Kasumi-1 (cell line): ENCODE data around the gene VAMP7.
"Not testable (repeated sequence)": the region's sequence is repeated elsewhere in the genome, so short reads cannot be mapped to it uniquely, and the experiment has no call there.

ENCODE experiments used
- DNase-seq, 2 experiments: peaks; one replicate each; lab custom pipeline; 2025; lab: John Stamatoyannopoulos, UW

Gene VAMP7

DNA sequence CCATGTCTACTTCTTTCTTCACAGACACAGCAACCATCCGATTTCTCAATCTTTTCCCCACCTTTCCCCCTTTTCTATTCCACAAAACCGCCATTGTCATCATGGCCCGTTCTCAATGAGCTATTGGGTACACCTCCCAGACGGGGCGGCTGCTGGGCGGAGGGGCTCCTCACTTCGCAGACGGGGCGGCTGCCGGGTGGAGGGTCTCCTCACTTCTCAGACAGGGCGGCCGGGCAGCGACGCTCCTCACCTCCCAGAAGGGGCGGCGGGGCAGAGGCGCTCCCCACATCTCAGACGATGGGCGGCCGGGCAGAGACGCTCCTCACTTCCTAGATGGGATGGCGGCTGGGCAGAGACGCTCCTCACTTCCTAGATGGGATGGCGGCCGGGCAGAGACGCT lies 26.5 kb downstream of the VAMP7 start:
- DNase-seq, result not testable (repeated sequence)

DNA sequence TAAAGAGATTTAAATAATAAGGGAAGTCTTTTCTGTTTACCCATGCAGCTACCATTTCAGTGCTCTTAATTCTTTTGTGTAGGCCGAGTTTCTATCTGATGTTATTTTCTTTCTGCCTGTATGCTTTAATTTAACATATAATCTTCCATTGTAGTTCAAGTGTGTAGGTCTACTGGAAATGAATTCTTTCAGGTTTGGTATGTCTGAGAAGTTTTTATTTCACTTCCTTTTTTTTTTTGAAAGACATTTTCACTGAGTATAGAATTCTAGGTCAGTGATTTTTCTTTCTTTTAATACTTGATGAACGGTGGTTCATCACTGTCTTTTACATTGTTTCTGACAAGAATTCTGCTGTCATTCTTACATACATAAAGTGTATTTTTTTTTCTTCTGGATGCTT lies 42.1 kb downstream of the VAMP7 start:
- DNase-seq, result no peak

DNA sequence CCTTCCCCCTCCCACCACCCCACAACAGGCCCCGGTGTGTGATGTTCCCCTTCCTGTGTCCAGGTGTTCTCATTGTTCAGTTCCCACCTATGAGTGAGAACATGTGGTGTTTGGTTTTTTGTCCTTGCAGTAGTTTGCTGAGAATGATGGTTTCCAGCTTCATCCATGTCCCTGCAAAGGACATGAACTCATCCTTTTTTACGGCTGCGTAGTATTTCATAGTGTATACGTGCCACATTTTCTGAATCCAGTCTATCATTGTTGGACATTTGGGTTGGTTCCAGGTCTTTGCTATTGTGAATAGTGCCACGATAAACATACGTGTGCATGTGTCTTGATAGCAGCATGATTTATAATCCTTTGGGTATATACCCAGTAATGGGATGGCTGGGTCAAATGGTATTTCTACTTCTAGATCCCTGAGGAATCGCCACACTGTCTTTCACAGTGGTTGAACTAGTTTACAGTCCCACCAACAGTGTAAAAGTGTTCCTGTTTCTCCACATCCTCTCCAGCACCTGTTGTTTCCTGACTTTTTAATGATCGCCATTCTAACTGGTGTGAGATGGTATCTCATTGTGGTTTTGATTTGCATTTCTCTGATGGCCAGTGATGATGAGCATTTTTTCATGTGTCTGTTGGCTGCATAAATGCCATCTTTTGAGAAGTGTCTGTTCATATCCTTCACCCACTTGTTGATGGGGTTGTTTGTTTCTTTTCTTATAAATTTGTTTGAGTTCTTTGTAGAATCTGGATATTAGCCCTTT lies 49.9 kb downstream of the VAMP7 start:
- DNase-seq, result not testable (repeated sequence)

DNA sequence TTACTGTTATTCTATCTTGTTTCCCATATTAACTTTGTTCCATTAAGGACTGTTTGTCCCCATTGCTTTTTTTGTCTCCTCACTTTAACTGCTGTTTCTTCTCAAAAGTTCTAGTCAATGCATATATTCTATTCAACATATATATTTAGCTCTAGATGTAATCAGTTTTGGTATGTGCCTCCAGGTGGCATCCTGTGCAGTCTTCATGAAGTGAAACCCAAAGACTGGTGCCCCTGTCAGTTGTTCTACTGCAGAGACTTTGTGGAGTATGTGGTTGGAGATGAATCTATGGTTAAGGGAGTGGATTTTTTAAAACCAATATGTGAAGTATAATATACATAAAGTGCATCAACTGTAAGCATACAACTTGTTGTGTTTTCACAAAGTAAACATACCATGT lies 57.0 kb downstream of the VAMP7 start:
- no peak for DNase-seq

GRCh38 chrX:155949098-155949497 lies 68.0 kb downstream of the VAMP7 start:
- no peak for DNase-seq

DNA sequence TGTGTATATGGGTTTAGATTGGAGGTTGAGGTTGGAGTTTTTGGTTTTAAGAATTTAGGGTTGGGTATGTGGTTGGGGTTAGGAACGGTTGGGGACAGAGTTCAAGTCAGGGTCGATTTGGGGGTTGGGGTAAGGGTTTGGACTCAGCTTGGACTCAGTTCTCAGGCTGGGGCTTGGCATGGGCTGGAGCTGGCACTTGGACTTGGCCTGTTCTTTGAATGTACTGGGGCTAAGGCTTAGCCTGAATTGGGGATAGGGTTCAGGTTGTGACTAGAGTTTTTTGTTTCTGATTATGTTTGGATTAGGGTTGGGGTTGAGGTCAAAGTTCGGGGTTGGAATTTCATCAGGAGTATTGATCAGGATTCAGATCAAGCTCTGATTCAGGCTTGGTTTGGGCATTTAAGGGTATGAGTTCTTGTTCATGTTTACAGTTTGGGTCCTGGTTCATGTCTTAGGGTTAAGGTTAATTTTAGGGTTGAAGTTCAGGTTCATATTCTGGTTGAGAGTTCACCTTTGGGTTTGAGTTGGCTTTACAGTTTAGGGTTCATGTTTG lies 70.2 kb downstream of the VAMP7 start:
- DNase-seq, result no peak

- DNase-seq, result no peak
Measured at GRCh38 chrX:155953055-155953454, 71.9 kb downstream of the VAMP7 start.

DNA sequence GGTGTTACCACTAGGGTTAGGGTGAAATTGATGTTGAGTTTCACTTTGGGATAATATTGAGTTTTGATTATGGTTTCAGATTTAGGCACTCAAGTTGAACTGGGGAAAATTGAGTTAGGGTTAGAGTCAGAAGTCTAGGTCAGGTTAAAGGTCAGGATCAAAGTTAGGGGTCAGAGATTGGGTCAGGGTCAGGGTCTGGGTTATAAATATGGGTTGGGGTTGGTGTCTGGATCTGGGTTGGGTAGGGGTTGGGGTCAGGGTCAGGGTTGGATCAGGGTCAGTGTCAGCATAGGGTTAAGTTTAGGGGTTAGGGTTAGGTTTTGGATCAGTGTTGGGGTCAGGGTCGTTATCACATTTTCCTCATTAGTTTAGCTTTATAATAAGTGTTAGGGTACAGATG lies 73.6 kb downstream of the VAMP7 start:
- DNase-seq, result no peak

- no peak for DNase-seq
Measured at GRCh38 chrX:155956099-155956498, 75.0 kb downstream of the VAMP7 start.

DNA sequence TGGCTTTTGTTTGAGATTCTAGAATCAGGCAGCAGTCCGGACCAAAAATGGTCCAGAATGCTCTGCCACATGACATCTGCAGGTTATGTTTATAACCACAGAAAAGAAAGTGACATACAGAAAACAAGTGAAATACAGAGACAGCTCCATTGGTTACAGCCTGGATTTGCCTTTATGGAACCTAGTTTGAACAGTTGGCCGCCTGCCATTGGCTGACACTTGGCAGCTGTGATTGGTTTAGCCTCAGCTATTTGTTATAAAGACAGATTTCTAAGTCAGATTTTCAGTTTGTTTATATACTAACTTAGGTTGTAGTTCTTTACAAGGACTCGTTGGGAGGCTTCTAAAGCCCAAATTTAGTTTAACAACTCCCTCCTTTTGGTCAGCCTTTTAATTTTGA lies 75.5 kb downstream of the VAMP7 start:
- DNase-seq, result no peak

DNA sequence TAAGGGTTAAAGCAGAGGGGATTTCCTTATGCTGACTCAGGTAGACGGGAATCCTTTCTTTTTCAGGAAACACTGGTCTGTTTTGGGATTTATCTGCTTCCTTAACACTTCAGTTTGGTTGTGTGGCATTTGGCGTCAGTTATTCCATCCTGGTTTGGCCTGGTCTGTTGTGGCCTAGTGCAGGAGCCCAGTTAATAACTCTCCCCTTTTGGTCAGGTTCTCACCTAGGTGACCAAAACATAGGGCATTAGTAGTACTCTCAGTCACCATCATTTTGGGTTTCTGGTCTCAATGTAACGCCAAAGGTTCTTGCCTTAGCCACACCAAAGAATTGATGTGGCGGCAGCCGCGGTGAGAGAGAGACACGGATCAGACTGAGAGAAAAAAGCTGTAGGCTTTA lies 76.7 kb downstream of the VAMP7 start:
- DNase-seq, result no peak

DNA sequence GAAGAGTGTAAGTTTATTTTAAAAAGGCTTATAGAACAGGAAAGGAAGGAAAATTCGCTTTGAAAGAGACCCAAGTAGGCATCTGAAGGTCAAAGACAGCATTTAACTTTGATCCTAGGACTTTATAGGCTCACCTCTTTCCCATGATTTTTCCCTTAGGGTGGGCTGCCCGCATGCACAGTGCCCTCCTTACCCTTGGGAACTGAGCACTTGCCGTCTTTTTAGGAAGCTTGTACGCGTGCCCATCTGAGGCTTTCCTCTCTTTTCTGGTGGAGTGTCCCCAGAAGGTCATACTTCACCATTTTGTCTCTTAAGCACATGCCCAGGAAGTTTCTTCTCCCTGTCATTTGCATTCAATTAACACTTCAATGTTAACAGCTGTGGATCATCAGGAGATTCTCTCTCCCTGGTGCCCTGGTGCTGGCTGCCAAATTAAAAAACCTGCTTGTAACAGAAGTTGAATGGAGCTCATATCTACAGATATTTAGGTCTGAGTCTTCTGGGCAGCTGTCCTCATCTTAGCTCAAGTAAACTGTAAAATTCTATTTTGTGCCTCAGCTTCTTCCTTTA lies 78.0 kb downstream of the VAMP7 start:
- DNase-seq, result no peak

DNA sequence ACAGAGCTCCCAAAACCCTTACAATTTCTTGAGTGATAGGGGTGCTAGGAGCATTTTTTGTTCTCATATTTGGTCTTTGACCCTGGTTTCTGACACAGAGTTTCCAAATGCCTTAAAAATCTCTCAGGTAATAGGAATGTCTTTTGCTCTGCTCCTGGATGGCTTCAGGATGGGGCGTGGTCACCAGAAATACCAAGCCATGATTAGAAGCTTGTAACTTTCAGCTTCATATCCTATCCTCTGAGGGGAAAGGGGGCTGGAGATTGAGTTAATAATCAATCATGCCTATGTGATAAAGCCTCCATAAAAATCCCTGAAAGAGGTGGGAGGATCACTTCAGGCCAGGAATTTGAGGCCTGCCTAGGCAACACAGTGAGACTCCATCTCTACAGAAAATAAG lies 81.8 kb downstream of the VAMP7 start:
- DNase-seq, result no peak

- DNase-seq, result peak; percentile 51 to 62
Measured at GRCh38 chrX:155966876-155967275, 85.7 kb downstream of the VAMP7 start.

- no peak for DNase-seq
Measured at GRCh38 chrX:155967653-155968325, 86.6 kb downstream of the VAMP7 start.

DNA sequence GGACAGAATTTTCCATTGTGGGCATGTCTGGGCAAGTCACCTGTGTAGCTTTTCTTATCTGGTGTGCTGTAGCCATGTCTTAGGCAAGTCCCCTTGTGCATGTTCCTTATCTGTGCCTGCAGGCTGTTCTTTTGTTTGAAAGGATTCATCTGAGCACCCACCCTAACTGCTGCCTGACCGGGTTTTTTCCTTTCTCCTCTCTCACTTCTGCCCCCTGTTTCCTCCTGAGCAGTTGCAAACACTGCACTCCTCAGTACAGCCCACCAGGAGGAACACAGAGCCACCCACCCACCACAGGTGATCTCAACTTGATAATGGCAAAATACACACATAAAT lies 87.1 kb downstream of the VAMP7 start:
- DNase-seq, result no peak

- DNase-seq, result peak; percentile 3 to 4
Measured at GRCh38 chrX:155968791-155969190, 87.6 kb downstream of the VAMP7 start.

DNA sequence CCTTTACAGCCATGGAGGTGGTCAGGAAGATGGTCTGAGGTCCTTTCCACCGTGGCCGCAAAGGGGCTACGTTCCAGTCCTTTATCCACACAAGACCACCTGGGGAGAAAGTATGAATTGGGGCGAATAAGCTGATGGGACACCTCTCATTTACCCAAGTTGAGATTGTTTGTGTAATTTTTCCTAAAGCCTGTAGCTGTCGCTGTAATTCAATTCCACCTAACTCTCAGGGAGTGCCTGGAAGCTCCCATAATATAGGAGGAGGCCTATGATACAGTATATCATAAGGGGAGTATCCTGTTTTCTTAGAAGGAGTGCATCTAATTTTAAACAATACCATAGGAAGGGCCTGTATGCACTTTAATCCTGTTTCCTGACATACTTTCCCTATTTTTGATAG lies 90.5 kb downstream of the VAMP7 start:
- not testable (repeated sequence) for DNase-seq

- not testable (repeated sequence) for DNase-seq
Measured at GRCh38 chrX:155972241-155972640, 91.1 kb downstream of the VAMP7 start.

DNA sequence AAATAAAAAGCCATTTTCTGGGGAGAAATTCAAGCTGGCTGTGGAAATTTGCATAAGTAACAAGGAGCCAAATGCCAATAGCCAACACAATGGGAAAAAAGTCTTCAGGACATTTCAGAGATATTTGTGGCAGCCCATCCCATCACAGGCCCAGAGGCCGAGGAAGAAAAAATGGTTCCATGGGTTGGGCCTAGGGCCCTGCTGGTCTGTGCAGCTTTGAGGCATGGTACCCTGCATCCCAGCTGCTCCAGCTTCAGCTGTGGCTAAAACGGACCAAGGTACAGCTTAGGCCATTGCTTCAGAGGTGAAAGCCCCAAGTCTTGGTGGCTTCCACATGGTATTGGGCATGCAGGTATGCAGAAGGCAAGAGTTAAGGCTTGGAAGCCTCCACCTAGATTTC lies 102.2 kb downstream of the VAMP7 start:
- DNase-seq, result no peak

DNA sequence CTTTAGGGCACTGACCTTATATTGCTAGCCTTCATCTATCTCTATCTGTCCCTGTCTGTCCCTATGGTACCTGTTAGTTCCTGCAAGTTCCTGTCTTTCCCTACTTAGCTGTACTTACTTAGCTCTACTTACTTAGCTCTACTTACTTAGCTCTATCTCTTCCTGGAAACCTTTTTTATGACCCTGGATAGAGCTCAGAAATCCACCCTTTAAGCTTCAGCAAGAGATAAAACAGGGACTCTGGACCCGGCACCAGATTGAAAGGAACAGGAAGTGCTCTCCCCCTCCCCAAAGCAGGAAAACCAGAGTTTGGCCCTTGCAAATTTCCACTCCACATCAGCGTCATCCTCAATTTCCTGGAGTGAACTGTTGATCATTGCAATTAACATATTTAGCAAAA lies 104.1 kb downstream of the VAMP7 start:
- no peak for DNase-seq

DNA sequence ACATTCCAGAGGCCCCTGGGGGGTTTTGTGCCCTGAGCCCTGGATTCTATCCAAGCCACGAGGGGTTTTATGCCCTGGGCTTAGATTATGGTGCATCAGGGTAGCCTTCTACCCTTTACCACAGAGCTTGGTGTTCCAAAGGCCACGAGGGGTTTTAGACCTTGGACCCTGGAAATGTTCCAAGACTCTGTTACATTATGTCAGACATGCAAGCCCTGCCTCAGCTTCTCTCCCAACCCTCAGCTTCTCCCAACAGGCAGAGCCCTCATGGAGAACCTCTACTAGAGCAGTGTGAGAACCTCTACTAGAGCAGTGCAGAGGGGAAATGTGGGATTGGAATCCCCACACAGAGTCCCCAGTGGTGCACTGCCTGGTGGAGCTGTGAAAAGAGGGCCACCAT lies 105.8 kb downstream of the VAMP7 start:
- not testable (repeated sequence) for DNase-seq

GRCh38 chrX:155988859-155989258 lies 107.7 kb downstream of the VAMP7 start:
- DNase-seq, result no peak
